Measurements from ENCODE around the gene AIRE.
"Not testable (repeated sequence)": the region's sequence is repeated elsewhere in the genome, so short reads cannot be mapped to it uniquely, and the experiment has no call there.

The AIRE gene

DNA sequence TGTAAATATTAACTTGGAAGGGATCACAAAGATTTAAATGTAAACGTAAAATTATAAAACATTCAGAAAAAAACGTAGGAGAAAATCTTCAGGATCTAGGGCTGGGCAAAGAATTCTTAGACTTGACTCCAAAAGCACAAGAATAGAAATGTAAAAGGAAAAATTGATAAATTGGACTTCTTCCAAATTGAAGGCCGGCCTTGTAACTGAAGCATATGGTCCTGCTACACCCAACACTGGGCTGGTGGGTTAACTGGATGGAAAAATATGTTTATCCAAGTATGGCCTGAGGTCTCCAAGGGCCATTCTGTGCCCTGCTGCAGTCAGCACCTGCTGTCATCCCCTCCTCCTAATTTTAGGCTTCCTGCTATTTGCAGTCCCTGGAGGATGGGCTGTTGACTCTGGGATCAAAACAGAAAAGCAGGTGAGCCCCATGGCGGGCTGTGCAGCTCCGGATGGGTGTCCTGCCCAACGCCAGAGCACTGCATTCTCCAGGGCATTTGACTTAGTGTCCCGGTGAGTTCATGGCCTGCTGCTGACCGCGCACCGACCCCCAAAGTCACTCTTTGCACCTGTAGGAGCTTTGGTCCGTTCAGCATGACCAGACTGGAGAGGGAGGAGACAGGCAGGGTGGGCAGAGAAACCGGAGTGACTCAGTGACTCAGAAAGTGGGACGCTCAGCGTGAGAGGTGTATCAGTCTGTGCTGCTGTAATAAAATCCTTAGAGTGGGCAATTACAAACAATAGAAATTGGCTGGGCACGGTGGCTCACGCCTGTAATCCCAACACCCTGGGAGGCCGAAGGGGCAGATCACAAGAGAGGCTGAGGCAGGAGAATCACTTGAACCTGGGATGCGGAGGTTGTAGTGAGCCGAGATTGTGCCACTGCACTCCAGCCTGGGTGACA lies 6.1 kb upstream of the AIRE start:
- Histone ChIP-seq H3K9ac (ENCODE audit: insufficient read length) (no peak overlapping the region), H3K4me3 (no peak overlapping the region), H3K9me3 (ENCODE audit: low read depth, low read length) (no peaks in the 10 kb centered on the region), H3K36me3 (ENCODE audit: insufficient read depth, low read length) (no peaks in the 10 kb centered on the region), H3K27ac (no peak overlapping the region)
- no peak for TF ChIP-seq FOXP2 (optimal IDR thresholded peaks at IDR 0.05; ENCODE audit: control extremely low read depth, extremely low read length, insufficient read depth)
- TF ChIP-seq POLR2AphosphoS5 (IDR thresholded peaks at IDR 0.05; ENCODE audit: borderline replicate concordance, low read depth, low read length), result no peak
- TF ChIP-seq EZH2 (IDR thresholded peaks at IDR 0.05), result no peak
- no peak for DNase-seq (ENCODE audit: low read depth, low spot score)

DNA sequence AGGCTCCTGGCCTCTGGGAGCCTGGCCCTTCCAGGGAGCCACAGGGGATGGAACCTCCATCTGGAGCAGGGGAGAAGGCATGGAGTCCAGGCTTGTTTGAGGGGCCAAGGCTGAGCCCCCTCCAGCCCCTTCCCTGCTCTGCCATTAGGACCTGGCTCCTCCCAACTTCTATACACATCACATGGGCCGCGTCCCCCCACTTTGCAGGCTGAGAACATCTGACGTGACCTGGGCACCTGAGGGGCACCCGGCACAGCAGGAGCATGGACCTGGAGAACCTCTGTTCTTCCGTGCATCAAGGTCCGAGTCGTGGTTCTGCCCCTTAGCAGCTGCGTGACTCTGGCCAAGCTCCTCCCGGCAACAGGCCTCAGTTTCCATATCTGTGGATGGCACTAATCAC lies 3.9 kb upstream of the AIRE start:
- no peak overlapping the region for H3K27ac ChIP-seq
- H3K36me3 ChIP-seq (ENCODE audit: insufficient read depth, low read length), result no peaks in the 10 kb centered on the region
- H3K4me3 ChIP-seq, result no peak overlapping the region
- H3K9ac ChIP-seq (ENCODE audit: insufficient read length), result no peak overlapping the region
- DNase-seq (ENCODE audit: low read depth, low spot score), result no peak
- no peaks in the 10 kb centered on the region for H3K9me3 ChIP-seq (ENCODE audit: low read depth, low read length)
- TF ChIP-seq EZH2 (IDR thresholded peaks at IDR 0.05) (no peak), FOXP2 (optimal IDR thresholded peaks at IDR 0.05; ENCODE audit: control extremely low read depth, extremely low read length, insufficient read depth) (no peak), POLR2AphosphoS5 (IDR thresholded peaks at IDR 0.05; ENCODE audit: borderline replicate concordance, low read depth, low read length) (no peak)

DNA sequence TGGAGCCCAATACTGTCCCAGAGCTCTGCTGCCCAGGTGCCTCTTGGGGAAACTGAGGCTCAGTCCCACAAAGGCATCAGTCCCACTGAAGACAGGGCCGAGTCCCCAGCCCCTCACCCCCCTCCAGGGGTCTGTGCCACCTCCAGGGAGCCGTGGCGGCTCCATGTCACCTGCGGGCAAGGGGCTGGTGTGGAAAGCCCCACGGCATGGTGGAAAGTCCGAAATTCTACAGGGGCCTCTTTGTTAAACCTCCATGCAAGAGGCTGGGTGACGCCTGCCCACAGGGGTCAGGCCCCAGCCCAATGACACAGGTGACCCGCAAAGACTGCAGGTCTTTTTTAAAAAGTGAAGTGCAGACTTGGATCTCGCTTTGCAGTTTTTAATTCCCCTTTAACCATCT lies 3.3 kb upstream of the AIRE start:
- DNase-seq (ENCODE audit: low read depth, low spot score), result no peak
- TF ChIP-seq POLR2AphosphoS5 (IDR thresholded peaks at IDR 0.05; ENCODE audit: borderline replicate concordance, low read depth, low read length) (no peak), FOXP2 (optimal IDR thresholded peaks at IDR 0.05; ENCODE audit: control extremely low read depth, extremely low read length, insufficient read depth) (no peak), EZH2 (IDR thresholded peaks at IDR 0.05) (no peak)
- Histone ChIP-seq H3K4me3 (no peak overlapping the region), H3K27ac (no peak overlapping the region), H3K9me3 (ENCODE audit: low read depth, low read length) (no peaks in the 10 kb centered on the region), H3K9ac (ENCODE audit: insufficient read length) (no peak overlapping the region), H3K36me3 (ENCODE audit: insufficient read depth, low read length) (no peaks in the 10 kb centered on the region)

DNA sequence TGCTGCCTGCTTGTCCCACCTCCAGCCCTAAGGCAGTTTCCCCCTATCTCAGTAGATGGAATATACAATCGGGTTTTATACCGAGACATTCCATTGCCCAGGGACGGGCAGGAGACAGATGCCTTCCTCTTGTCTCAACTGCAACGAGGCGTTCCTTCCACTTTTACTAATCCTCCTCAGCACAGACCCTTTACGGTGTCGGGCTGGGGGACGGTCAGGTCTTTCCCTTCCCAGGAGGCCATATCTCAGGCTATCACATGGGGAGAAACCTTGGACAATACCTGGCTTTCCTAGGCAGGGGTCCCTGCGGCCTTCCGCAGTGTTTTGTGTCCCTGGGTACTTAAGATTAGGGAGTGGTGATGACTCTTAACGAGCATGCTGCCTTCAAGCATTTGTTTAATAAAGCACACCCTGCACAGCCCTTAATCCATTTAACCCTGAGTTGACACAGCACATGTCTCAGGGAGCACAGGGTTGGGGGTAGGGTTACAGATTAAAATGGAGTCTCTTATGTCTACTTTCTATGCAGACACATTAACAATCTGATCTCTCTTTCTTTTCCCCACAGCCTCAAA lies 2.4 kb upstream of the AIRE start:
- not testable (repeated sequence) for DNase-seq (ENCODE audit: low read depth, low spot score); H3K4me3 ChIP-seq; H3K9ac ChIP-seq (ENCODE audit: insufficient read length); H3K36me3 ChIP-seq (ENCODE audit: insufficient read depth, low read length); H3K27ac ChIP-seq; H3K9me3 ChIP-seq (ENCODE audit: low read depth, low read length)

DNA sequence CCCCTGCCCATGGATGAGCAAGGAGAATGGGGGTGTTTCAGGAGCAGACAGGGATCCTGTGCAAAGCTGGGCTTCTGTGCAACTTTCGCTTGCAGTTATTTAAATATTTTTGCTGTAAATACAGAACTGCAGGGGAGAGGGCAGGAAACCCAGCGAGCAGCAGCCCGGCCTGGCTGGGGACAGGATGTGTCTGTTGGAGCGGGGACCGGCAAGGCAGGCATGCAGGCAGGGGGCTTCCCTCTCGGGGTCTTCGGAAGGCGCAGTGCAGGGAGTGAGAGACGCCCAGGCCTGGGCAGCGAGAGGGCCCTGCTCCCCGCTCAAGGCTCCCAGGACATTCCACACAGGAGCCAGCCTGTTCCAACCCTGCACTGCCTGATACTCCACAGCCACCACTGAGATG lies 1.7 kb upstream of the AIRE start:
- no peak overlapping the region for H3K4me3 ChIP-seq
- H3K27ac ChIP-seq, result no peak overlapping the region
- H3K36me3 ChIP-seq (ENCODE audit: insufficient read depth, low read length), result no peaks in the 10 kb centered on the region
- no peak overlapping the region for H3K9ac ChIP-seq (ENCODE audit: insufficient read length)
- no peak for DNase-seq (ENCODE audit: low read depth, low spot score)
- TF ChIP-seq POLR2AphosphoS5 (IDR thresholded peaks at IDR 0.05; ENCODE audit: borderline replicate concordance, low read depth, low read length) (no peak), EZH2 (IDR thresholded peaks at IDR 0.05) (no peak), FOXP2 (optimal IDR thresholded peaks at IDR 0.05; ENCODE audit: control extremely low read depth, extremely low read length, insufficient read depth) (no peak)
- no peaks in the 10 kb centered on the region for H3K9me3 ChIP-seq (ENCODE audit: low read depth, low read length)

DNA sequence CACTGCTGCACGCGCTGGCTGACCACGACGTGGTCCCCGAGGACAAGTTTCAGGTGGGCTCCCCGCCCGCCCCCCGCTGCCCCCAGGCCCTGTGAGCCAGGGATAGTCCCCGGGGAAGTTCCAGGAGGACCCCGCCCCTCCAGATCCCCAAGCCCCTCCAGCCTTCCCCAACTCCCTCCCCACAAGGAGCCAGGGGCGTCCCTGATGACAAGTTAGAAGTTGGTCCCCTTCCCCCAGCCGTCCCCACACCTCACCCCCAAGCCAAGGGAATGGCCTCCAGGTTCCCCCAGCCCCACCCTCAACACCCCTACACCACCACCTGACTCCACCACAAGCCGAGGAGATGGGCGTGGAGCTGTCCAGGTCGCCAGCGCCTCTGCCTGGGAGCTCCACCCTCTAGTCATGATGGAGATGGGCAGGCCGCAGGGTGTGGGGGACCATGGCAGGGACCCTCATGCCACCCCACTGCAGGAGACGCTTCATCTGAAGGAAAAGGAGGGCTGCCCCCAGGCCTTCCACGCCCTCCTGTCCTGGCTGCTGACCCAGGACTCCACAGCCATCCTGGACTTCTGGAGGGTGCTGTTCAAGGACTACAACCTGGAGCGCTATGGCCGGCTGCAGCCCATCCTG lies 525 bp downstream of the AIRE start:
- Histone ChIP-seq H3K27ac (no peak overlapping the region), H3K9me3 (ENCODE audit: low read depth, low read length) (no peaks in the 10 kb centered on the region), H3K4me3 (no peak overlapping the region), H3K36me3 (ENCODE audit: insufficient read depth, low read length) (no peaks in the 10 kb centered on the region), H3K9ac (ENCODE audit: insufficient read length) (no peak overlapping the region)
- DNase-seq (ENCODE audit: low read depth, low spot score), result no peak
- TF ChIP-seq EZH2 (IDR thresholded peaks at IDR 0.05) (no peak), POLR2AphosphoS5 (IDR thresholded peaks at IDR 0.05; ENCODE audit: borderline replicate concordance, low read depth, low read length) (no peak), FOXP2 (optimal IDR thresholded peaks at IDR 0.05; ENCODE audit: control extremely low read depth, extremely low read length, insufficient read depth) (no peak)

DNA sequence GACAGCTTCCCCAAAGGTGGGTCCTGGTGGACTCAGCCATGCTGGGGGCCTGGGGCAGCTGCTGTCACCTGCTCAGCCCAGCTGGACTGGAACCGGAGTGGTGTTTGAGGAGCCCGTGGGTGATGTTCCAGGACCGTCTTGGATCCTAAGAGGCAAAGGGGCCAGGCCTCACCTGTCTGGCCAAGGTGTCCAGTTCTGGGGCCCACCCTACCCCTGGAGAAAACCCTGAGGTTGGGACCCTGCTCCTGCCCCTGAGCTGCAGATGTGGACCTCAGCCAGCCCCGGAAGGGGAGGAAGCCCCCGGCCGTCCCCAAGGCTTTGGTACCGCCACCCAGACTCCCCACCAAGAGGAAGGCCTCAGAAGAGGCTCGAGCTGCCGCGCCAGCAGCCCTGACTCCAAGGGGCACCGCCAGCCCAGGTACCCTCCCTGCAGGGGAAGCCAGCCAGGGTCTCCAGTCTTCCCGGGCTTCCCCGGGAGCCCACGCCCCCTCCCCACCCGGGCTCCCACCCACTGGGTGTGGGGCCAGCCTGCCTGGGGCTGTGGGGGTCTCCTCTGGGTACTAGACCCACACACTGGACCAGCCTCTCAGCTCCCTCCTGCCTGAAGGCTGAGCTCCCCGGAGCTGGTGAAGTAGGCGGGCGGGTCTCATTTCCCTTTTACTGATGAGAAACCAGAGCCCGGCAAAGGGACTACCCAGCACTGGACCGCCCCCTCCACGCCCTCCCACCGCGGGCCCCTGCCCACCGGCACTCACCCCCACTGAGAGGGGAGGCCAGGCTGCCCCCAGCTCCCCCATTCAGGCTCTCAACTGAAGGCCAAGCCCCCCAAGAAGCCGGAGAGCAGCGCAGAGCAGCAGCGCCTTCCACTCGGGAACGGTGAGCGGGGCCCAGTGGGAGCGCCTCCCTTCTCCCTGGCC lies 1.3 kb downstream of the AIRE start:
- Histone ChIP-seq H3K4me3 (no peak overlapping the region), H3K27ac (no peak overlapping the region), H3K9ac (ENCODE audit: insufficient read length) (no peak overlapping the region), H3K36me3 (ENCODE audit: insufficient read depth, low read length) (no peaks in the 10 kb centered on the region), H3K9me3 (ENCODE audit: low read depth, low read length) (no peaks in the 10 kb centered on the region)
- TF ChIP-seq FOXP2 (optimal IDR thresholded peaks at IDR 0.05; ENCODE audit: control extremely low read depth, extremely low read length, insufficient read depth), result no peak
- TF ChIP-seq EZH2 (IDR thresholded peaks at IDR 0.05), result no peak
- no peak for TF ChIP-seq POLR2AphosphoS5 (IDR thresholded peaks at IDR 0.05; ENCODE audit: borderline replicate concordance, low read depth, low read length)
- DNase-seq (ENCODE audit: low read depth, low spot score), result no peak

All from SK-N-MC (cell line).